Stomach (tissue), 9 donors: ENCODE measurements around the gene SELENOF. TPM values are rescaled to one million over a fixed set of nuclear protein-coding genes. Genes with fewer than 3 reads are reported as not detected.

Experiments
- DNase-seq, 2 donors: peaks; one replicate each; pipeline versions ENCODE4 v3.0.0 to v3.0.0-alpha.2; 2013 to 2019
- H3K27ac ChIP-seq, 5 donors: fragments of 200-600 bp in 4 of 5; sonication (generic) in 4 of 5; one replicate each; pipeline ENCODE4 v1.5.1; 2013 to 2019; ENCODE audit warnings: mild to moderate bottlenecking in 1 of 5, moderate library complexity in 1 of 5
- H3K27me3 ChIP-seq, 3 donors: fragments of 200-600 bp; sonication (generic); one replicate each; pipeline ENCODE4 v1.5.1; 2017 to 2019; ENCODE audit warnings: mixed run types in 1 of 3
- H3K36me3 ChIP-seq, 4 donors: fragments of 200-600 bp; sonication (generic); 1 replicate in 3 of 4; 2 replicates in 1 of 4; pipeline ENCODE4 v1.5.1; 2016 to 2019
- H3K4me1 ChIP-seq, 4 donors: fragments of 200-600 bp; sonication (generic); one replicate each; pipeline ENCODE4 v1.5.1; 2016 to 2019
- H3K4me3 ChIP-seq, 4 donors: fragments of 200-600 bp; sonication (generic) in 3 of 4; one replicate each; pipeline ENCODE4 v1.5.1; 2016 to 2019; ENCODE audit warnings: mild to moderate bottlenecking in 1 of 4
- H3K9me3 ChIP-seq, 4 donors: fragments of 200-600 bp; sonication (generic); one replicate each; pipeline ENCODE4 v1.5.1; 2016 to 2019
- CTCF ChIP-seq, 7 experiments: fragments of 450-650 bp in 4 of 7; fragments of 200-600 bp in 3 of 7; sonication (generic) in 3 of 7; IDR thresholded peaks; one replicate each; pipeline ENCODE4 v1.5.1; 2016 to 2019; ENCODE audit warnings: antibody characterized with exemption in 7 of 7, control low read depth in 2 of 7, mild to moderate bottlenecking in 1 of 7
- EP300 ChIP-seq: sonication (generic); formaldehyde crosslinking; IDR thresholded peaks from one replicate; pipeline ENCODE4 v1.6.1; 2017; ENCODE audit warnings: antibody characterized with exemption
- POLR2A ChIP-seq, 4 donors: fragments of 450-650 bp; IDR thresholded peaks; one replicate each; pipeline ENCODE4 v1.6.1; 2016; ENCODE audit warnings: antibody characterized with exemption in 4 of 4, control low read depth in 2 of 4, mild to moderate bottlenecking in 1 of 4, moderate library complexity in 1 of 4
- POLR2AphosphoS5 ChIP-seq, 3 donors: sonication (generic); formaldehyde crosslinking; IDR thresholded peaks; one replicate each; pipeline ENCODE4 v1.6.1; 2016; ENCODE audit warnings: antibody characterized with exemption in 3 of 3
- WGBS, 5 donors: extraction: QIAGEN DNeasy Blood & Tissue Kit in 3 of 5; methylation state at CpG; one replicate each; pipeline versions ENCODE4 v1.1.5 to v1.1.7; 2013 to 2018; 5-methylcytosine and 5-hydroxymethylcytosine counted together
- intact Hi-C: fragments of 100-400 bp; cut with DNase I; formaldehyde crosslinking; loops from one replicate; pipeline ENCODE4 v1.15.1; 2023; ENCODE audit warnings: low total_unique reads
- polyA plus RNA-seq, 3 donors: library from polyadenylated mRNA; stranded (reverse); fragments of 200-250 nt; gene quantifications; one replicate each; pipeline ENCODE4 v1.2.3, GENCODE V29; 2013
- total RNA-seq, 5 donors: library from RNA; depleted of rRNA; stranded (reverse); fragments of >200 nt; gene quantifications; one replicate each; pipeline versions ENCODE4 v1.1.0 to v1.2.3, GENCODE V29; 2014 to 2016
- donor health status: healthy with polysubstance abuse.
- donor health status: Bipolar disorder and iron deficiency.
- donor health status: healthy.

SELENOF gene
- total and polyA plus RNA-seq, 8 donors = 24.9 to 247 (median 82.9) TPM

- Histone ChIP-seq H3K4me1 (peaks cover 0 to 20% (median 0%) of the 10 kb centered on the region in 4 donors), H3K9me3 (no peaks in the 10 kb centered on the region), H3K36me3 (no peaks in the 10 kb centered on the region), H3K27ac (no peak overlapping the region), H3K27me3 (no peaks in the 10 kb centered on the region), H3K4me3 (no peak overlapping the region)
- intact Hi-C loops = no loop called here
- 83 to 92% (median 86%) methylated on average over 5 of the region's 5 CpGs for WGBS, 5 donors
- TF ChIP-seq POLR2A (IDR thresholded peaks at IDR 0.05) = no peak
- no peak for TF ChIP-seq EP300
- no peak for TF ChIP-seq POLR2AphosphoS5 (IDR thresholded peaks at IDR 0.05)
- TF ChIP-seq CTCF (IDR thresholded peaks at IDR 0.05) = no peak
- DNase-seq = peak in 1 of 2 donors; percentile 66
Measured at GRCh38 chr1:86948212-86948611, 34.3 kb upstream of the SELENOF start.

GRCh38 chr1:86942743-86943142, 28.8 kb upstream of the SELENOF start:
- Histone ChIP-seq H3K4me1 (peaks cover 9 to 32% (median 15%) of the 10 kb centered on the region in 4 donors), H3K27me3 (no peaks in the 10 kb centered on the region), H3K27ac (no peak overlapping the region), H3K36me3 (no peaks in the 10 kb centered on the region), H3K9me3 (no peaks in the 10 kb centered on the region), H3K4me3 (no peak overlapping the region)
- TF ChIP-seq CTCF (IDR thresholded peaks at IDR 0.05) = no peak
- TF ChIP-seq POLR2A (IDR thresholded peaks at IDR 0.05) = no peak
- TF ChIP-seq POLR2AphosphoS5 (IDR thresholded peaks at IDR 0.05) = no peak
- TF ChIP-seq EP300 = no peak
- intact Hi-C loops = no loop called here
- DNase-seq = no peak

DNA sequence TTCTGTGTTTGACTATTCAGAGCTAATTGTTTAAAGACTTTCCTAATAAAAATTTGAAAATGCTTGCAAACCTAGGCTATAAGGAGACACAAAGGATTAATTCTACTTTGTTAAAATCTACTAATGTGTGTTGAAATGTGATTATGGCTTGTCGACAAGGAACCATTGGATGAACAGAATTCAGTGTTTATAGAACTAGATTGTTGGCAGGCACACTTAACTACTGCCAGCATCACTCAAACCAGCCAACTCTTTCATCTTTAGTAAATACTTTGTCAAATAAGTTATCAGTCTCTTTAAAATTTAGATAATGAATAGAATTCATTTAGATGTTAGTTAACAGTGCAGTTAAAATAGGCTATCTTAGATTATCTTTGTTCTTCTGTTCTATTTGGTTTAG, 28.1 kb upstream of the SELENOF start:
- H3K27ac ChIP-seq = no peak overlapping the region
- 13 to 33% (median 24%) methylated on average over 1 of the region's 1 CpG for WGBS, 5 donors
- H3K4me1 ChIP-seq = peaks cover 9 to 25% (median 15%) of the 10 kb centered on the region in 4 donors
- H3K9me3 ChIP-seq = no peaks in the 10 kb centered on the region
- intact Hi-C loops = no loop called here
- H3K27me3 ChIP-seq = no peaks in the 10 kb centered on the region
- DNase-seq = no peak
- no peak overlapping the region for H3K4me3 ChIP-seq
- TF ChIP-seq EP300 (no peak), POLR2AphosphoS5 (IDR thresholded peaks at IDR 0.05) (no peak), POLR2A (IDR thresholded peaks at IDR 0.05) (no peak), CTCF (IDR thresholded peaks at IDR 0.05) (no peak)
- no peaks in the 10 kb centered on the region for H3K36me3 ChIP-seq

GRCh38 chr1:86940599-86940998, 26.7 kb upstream of the SELENOF start:
- no peaks in the 10 kb centered on the region for H3K27me3 ChIP-seq
- no peak for TF ChIP-seq CTCF (IDR thresholded peaks at IDR 0.05)
- no peak for TF ChIP-seq EP300
- TF ChIP-seq POLR2AphosphoS5 (IDR thresholded peaks at IDR 0.05) = no peak
- no peak for TF ChIP-seq POLR2A (IDR thresholded peaks at IDR 0.05)
- intact Hi-C loops = no loop called here
- DNase-seq = no peak
- H3K36me3 ChIP-seq = no peaks in the 10 kb centered on the region
- 92 to 100% (median 99%) methylated on average over 2 of the region's 2 CpGs for WGBS, 5 donors
- no peaks in the 10 kb centered on the region for H3K9me3 ChIP-seq
- peaks cover 9 to 22% (median 15%) of the 10 kb centered on the region in 4 donors for H3K4me1 ChIP-seq
- H3K27ac ChIP-seq = no peak overlapping the region
- H3K4me3 ChIP-seq = no peak overlapping the region
